ENCODE measurements around the gene P3H4. TPM values are rescaled to one million over a fixed set of nuclear protein-coding genes. Genes with fewer than 3 reads are reported as not detected.
"Not testable (repeated sequence)": the region's sequence is repeated elsewhere in the genome, so short reads cannot be mapped to it uniquely, and the experiment has no call there.

The P3H4 gene
- total RNA-seq: 10 to 100 TPM; 10.7 to 14.0 (median 12.1) TPM
- long read RNA-seq, donor 1, transcript P3H4-202 (8 exons, 2,601 nt): major isoform, 25 of 37 reads
- long read RNA-seq, donor 1, partial matches to known transcripts: 8 of 37 reads
- long read RNA-seq, donor 1, other reads (novel, unspliced or antisense): 3 of 37 reads
- long read RNA-seq, donor 2, transcript P3H4-202 (8 exons, 2,601 nt): major isoform, 8 of 14 reads
- long read RNA-seq, donor 2, partial matches to known transcripts: 1 of 14 reads
- long read RNA-seq, donor 2, other reads (novel, unspliced or antisense): 3 of 14 reads

- intact Hi-C loops (cut with DNase I, micrococcal nuclease): no loop called here
- Histone ChIP-seq H3K36me3 (ENCODE audit: low read depth) (no peaks in the 10 kb centered on the region), H3K9me3 (no peaks in the 10 kb centered on the region), H3K4me1 (ENCODE audit: low read depth) (peaks cover 35% of the 10 kb centered on the region), H3K4me3 (peak within 1 kb of the TSS; percentile 35)
- peak; percentile 86 to 90 (median 87) for DNase-seq
- ATAC-seq: peak; percentile 89
- peak; percentile 86 for TF ChIP-seq CTCF (IDR thresholded peaks at IDR 0.05)
Observed at GRCh38 chr17:41811549-41812380, at the start of gene P3H4. Gene P3H4 (minus strand): TSS chr17:41811949. CDS start chr17:41811915, 34 bp downstream.

GRCh38 chr17:41860254-41860931 is 48.6 kb upstream of the P3H4 start:
- Histone ChIP-seq H3K4me1 (ENCODE audit: low read depth) (peaks cover 13% of the 10 kb centered on the region), H3K36me3 (ENCODE audit: low read depth) (no peaks in the 10 kb centered on the region), H3K9me3 (no peaks in the 10 kb centered on the region), H3K4me3 (no peak overlapping the region)
- TF ChIP-seq CTCF (IDR thresholded peaks at IDR 0.05): no peak
- DNase-seq (no peak), ATAC-seq (no peak)
- intact Hi-C loops (cut with DNase I, micrococcal nuclease): no loop called here

- ATAC-seq; H3K36me3 ChIP-seq (ENCODE audit: low read depth); H3K9me3 ChIP-seq; H3K4me1 ChIP-seq (ENCODE audit: low read depth); intact Hi-C loops (cut with DNase I, micrococcal nuclease); H3K4me3 ChIP-seq; DNase-seq: not testable (repeated sequence)
Observed at GRCh38 chr17:41851382-41851781, 39.6 kb upstream of the P3H4 start.

- Histone ChIP-seq H3K4me1 (ENCODE audit: low read depth) (no peaks in the 10 kb centered on the region), H3K36me3 (ENCODE audit: low read depth) (no peaks in the 10 kb centered on the region), H3K9me3 (no peaks in the 10 kb centered on the region), H3K4me3 (no peak overlapping the region)
- TF ChIP-seq CTCF (IDR thresholded peaks at IDR 0.05): no peak
- intact Hi-C loops (cut with DNase I, micrococcal nuclease): no loop called here
- DNase-seq (no peak), ATAC-seq (no peak)
Observed at GRCh38 chr17:41849251-41849990, 37.7 kb upstream of the P3H4 start.

GRCh38 chr17:41848788-41849187 is 37.0 kb upstream of the P3H4 start:
- Histone ChIP-seq H3K4me1 (ENCODE audit: low read depth) (no peaks in the 10 kb centered on the region), H3K4me3 (no peak overlapping the region), H3K9me3 (no peaks in the 10 kb centered on the region), H3K36me3 (ENCODE audit: low read depth) (no peaks in the 10 kb centered on the region)
- ATAC-seq: no peak
- TF ChIP-seq CTCF (IDR thresholded peaks at IDR 0.05): no peak
- no peak for DNase-seq
- intact Hi-C loops (cut with DNase I, micrococcal nuclease): no loop called here
